ENCODE measurements around the gene FUCA1. TPM values are rescaled to one million over a fixed set of nuclear protein-coding genes. Genes with fewer than 3 reads are reported as not detected.
"Not testable (repeated sequence)": the region's sequence is repeated elsewhere in the genome, so short reads cannot be mapped to it uniquely, and the experiment has no call there.

The FUCA1 gene
- total RNA-seq, 4 donors from 2014 or later, result 20.3 to 44.4 (median 23.5) TPM

GRCh38 chr1:23804183-23804835 is 63.8 kb downstream of the FUCA1 start:
- H3K36me3 ChIP-seq, result peaks cover 0 to 42% of the 10 kb centered on the region in 2 donors
- 60 to 82% methylated on average over 2 to 6 of the region's 7 CpGs for WGBS, 2 donors (ENCODE audit: low coverage in 1 of 2)
- H3K9me3 ChIP-seq, result no peaks in the 10 kb centered on the region
- peaks cover 0 to 20% (median 13%) of the 10 kb centered on the region in 3 donors for H3K4me1 ChIP-seq
- no peak overlapping the region for H3K4me3 ChIP-seq
- ATAC-seq, result no peak
- no peaks in the 10 kb centered on the region for H3K27me3 ChIP-seq
- TF ChIP-seq POLR2A (IDR thresholded peaks at IDR 0.05) (no peak), EP300 (IDR thresholded peaks at IDR 0.05) (no peak), POLR2AphosphoS5 (IDR thresholded peaks at IDR 0.05) (no peak), CTCF (IDR thresholded peaks at IDR 0.05) (no peak)
- no peak overlapping the region for H3K27ac ChIP-seq

GRCh38 chr1:23803674-23804073 is 64.4 kb downstream of the FUCA1 start:
- WGBS, 2 donors (ENCODE audit: low coverage in 1 of 2), result 88 to 100% methylated on average over 1 to 3 of the region's 5 CpGs
- Histone ChIP-seq H3K27me3 (no peaks in the 10 kb centered on the region), H3K9me3 (no peaks in the 10 kb centered on the region), H3K4me1 (peaks cover 0 to 27% (median 15%) of the 10 kb centered on the region in 3 donors), H3K27ac (no peak overlapping the region), H3K4me3 (no peak overlapping the region), H3K36me3 (peaks cover 0 to 42% of the 10 kb centered on the region in 2 donors)
- ATAC-seq, result no peak
- no peak for TF ChIP-seq POLR2A (IDR thresholded peaks at IDR 0.05)
- no peak for TF ChIP-seq EP300 (IDR thresholded peaks at IDR 0.05)
- no peak for TF ChIP-seq CTCF (IDR thresholded peaks at IDR 0.05)
- TF ChIP-seq POLR2AphosphoS5 (IDR thresholded peaks at IDR 0.05), result no peak

- 81 to 94% methylated on average over 6 to 7 of the region's 7 CpGs for WGBS, 2 donors (ENCODE audit: low coverage in 1 of 2)
- not testable (repeated sequence) for H3K27ac ChIP-seq, H3K4me3 ChIP-seq, H3K9me3 ChIP-seq, ATAC-seq, H3K27me3 ChIP-seq
- H3K4me1 ChIP-seq, result peaks cover 0 to 27% (median 15%) of the 10 kb centered on the region in 3 donors
- peaks cover 0 to 38% of the 10 kb centered on the region in 2 donors for H3K36me3 ChIP-seq
Observed at GRCh38 chr1:23802809-23803342, 65.2 kb downstream of the FUCA1 start.

- H3K4me3 ChIP-seq, result no peak overlapping the region
- no peaks in the 10 kb centered on the region for H3K9me3 ChIP-seq
- TF ChIP-seq POLR2AphosphoS5 (IDR thresholded peaks at IDR 0.05), result no peak
- TF ChIP-seq POLR2A (IDR thresholded peaks at IDR 0.05), result no peak
- TF ChIP-seq CTCF (IDR thresholded peaks at IDR 0.05), result no peak
- no peak for TF ChIP-seq EP300 (IDR thresholded peaks at IDR 0.05)
- WGBS, 2 donors (ENCODE audit: low coverage in 1 of 2), result 33 to 51% methylated on average over 1 to 4 of the region's 10 CpGs
- H3K27me3 ChIP-seq, result no peaks in the 10 kb centered on the region
- peak overlapping the region in 3 of 4 donors; percentile 87 to 94 (median 93) for H3K27ac ChIP-seq
- ATAC-seq, result no peak
- H3K4me1 ChIP-seq, result peaks cover 0 to 27% (median 15%) of the 10 kb centered on the region in 3 donors
- H3K36me3 ChIP-seq, result peaks cover 0 to 38% of the 10 kb centered on the region in 2 donors
Observed at GRCh38 chr1:23801876-23802275, 66.2 kb downstream of the FUCA1 start.

- Histone ChIP-seq H3K36me3 (peaks cover 0 to 37% of the 10 kb centered on the region in 2 donors), H3K4me1 (peaks cover 0 to 27% (median 15%) of the 10 kb centered on the region in 3 donors), H3K4me3 (peak overlapping the region; percentile 47 to 78), H3K27me3 (no peaks in the 10 kb centered on the region), H3K27ac (peak overlapping the region; percentile 52 to 94 (median 90)), H3K9me3 (no peaks in the 10 kb centered on the region)
- no peak for ATAC-seq
- TF ChIP-seq POLR2A (IDR thresholded peaks at IDR 0.05) (no peak), CTCF (IDR thresholded peaks at IDR 0.05) (no peak), POLR2AphosphoS5 (IDR thresholded peaks at IDR 0.05) (no peak), EP300 (IDR thresholded peaks at IDR 0.05) (no peak)
- WGBS, 2 donors (ENCODE audit: low coverage in 1 of 2), result 14% methylated on average over 15 of the region's 19 CpGs; no CpG with 5 or more reads in 1 of the 2 donors
Observed at GRCh38 chr1:23801338-23801748, 66.7 kb downstream of the FUCA1 start.

All from gastroesophageal sphincter (tissue), 4 donors.